Mesenchymal stem cell (in vitro differentiated cells and primary cell): Measurements from ENCODE around the gene MLXIP.

ENCODE experiments used
- DNase-seq: peaks from one replicate; pipeline ENCODE4 v3.0.0-alpha.2; 2013
- H2AFZ ChIP-seq: one replicate; pipeline ENCODE4 v1.6.1; 2013; ENCODE audit warnings: low read depth, mild to moderate bottlenecking, control low read depth, inconsistent platforms, low read length, moderate library complexity
- H2AK5ac ChIP-seq: 2 replicates; pipeline ENCODE4 v1.6.1; 2013; ENCODE audit warnings: low read length, moderate library complexity, mild to moderate bottlenecking, inconsistent platforms; ENCODE audit not compliant: severe bottlenecking
- H2BK120ac ChIP-seq: one replicate; pipeline ENCODE4 v1.6.1; 2013; ENCODE audit warnings: low read depth, mild to moderate bottlenecking, inconsistent platforms, low read length, moderate library complexity
- H2BK12ac ChIP-seq, 2 experiments: one replicate each; pipeline ENCODE4 v1.6.1; 2013; ENCODE audit warnings: inconsistent platforms in 2 of 2, low read length in 2 of 2, mild to moderate bottlenecking in 2 of 2, moderate library complexity in 2 of 2, control low read depth in 1 of 2
- H2BK15ac ChIP-seq: one replicate; pipeline ENCODE4 v1.6.1; 2013; ENCODE audit warnings: mild to moderate bottlenecking, low read depth, inconsistent platforms; ENCODE audit not compliant: poor library complexity, severe bottlenecking
- H2BK5ac ChIP-seq: 2 replicates; pipeline ENCODE4 v1.6.1; 2013; ENCODE audit warnings: low read depth, mild to moderate bottlenecking, low read length, control low read depth, inconsistent platforms; ENCODE audit not compliant: poor library complexity, severe bottlenecking
- H3K14ac ChIP-seq, 2 experiments: one replicate each; pipeline ENCODE4 v1.6.1; 2013; ENCODE audit warnings: inconsistent platforms in 2 of 2, low read length in 2 of 2, control low read depth in 1 of 2, mild to moderate bottlenecking in 1 of 2, moderate library complexity in 1 of 2
- H3K18ac ChIP-seq, 2 experiments: one replicate each; pipeline ENCODE4 v1.6.1; 2013; ENCODE audit warnings: inconsistent platforms in 2 of 2, low read length in 2 of 2, control low read depth in 1 of 2, low read depth in 1 of 2, mild to moderate bottlenecking in 1 of 2
- H3K23ac ChIP-seq, 2 experiments: one replicate each; pipeline ENCODE4 v1.6.1; 2013; ENCODE audit warnings: inconsistent platforms in 2 of 2, low read length in 2 of 2, mild to moderate bottlenecking in 2 of 2, moderate library complexity in 2 of 2, control low read depth in 1 of 2
- H3K27ac ChIP-seq: 2 replicates; pipeline ENCODE4 v1.5.1; 2013; ENCODE audit warnings: mild to moderate bottlenecking, moderate library complexity, low read length, control low read depth, inconsistent platforms; ENCODE audit not compliant: poor library complexity, severe bottlenecking
- H3K27me3 ChIP-seq, 2 experiments: 2 replicates each; pipeline versions ENCODE4 v1.6.1 to v1.7.0; 2013; ENCODE audit warnings: low read length in 2 of 2, mild to moderate bottlenecking in 2 of 2, moderate library complexity in 2 of 2, control low read depth in 1 of 2, inconsistent platforms in 1 of 2; ENCODE audit not compliant: control insufficient read depth in 1 of 2, insufficient read depth in 1 of 2
- H3K36me3 ChIP-seq, 2 experiments: 2 replicates each; pipeline versions ENCODE4 v1.6.1 to v1.7.0; 2013; ENCODE audit warnings: low read length in 2 of 2, control low read depth in 1 of 2, inconsistent platforms in 1 of 2, low read depth in 1 of 2, mild to moderate bottlenecking in 1 of 2; ENCODE audit not compliant: insufficient read depth in 2 of 2, control insufficient read depth in 1 of 2
- H3K4ac ChIP-seq, 2 experiments: one replicate each; pipeline ENCODE4 v1.6.1; 2013; ENCODE audit warnings: inconsistent platforms in 2 of 2, low read length in 2 of 2, mild to moderate bottlenecking in 2 of 2, moderate library complexity in 2 of 2, control low read depth in 1 of 2, low read depth in 1 of 2
- H3K4me1 ChIP-seq: 2 replicates; pipeline ENCODE4 v1.6.1; 2013; ENCODE audit warnings: low read depth, low read length, control low read depth; ENCODE audit not compliant: control insufficient read depth, insufficient read depth
- H3K4me2 ChIP-seq: 2 replicates; pipeline ENCODE4 v1.6.1; 2013; ENCODE audit warnings: low read length, mild to moderate bottlenecking, inconsistent platforms; ENCODE audit not compliant: poor library complexity, severe bottlenecking
- H3K4me3 ChIP-seq, 2 experiments: 2 replicates each; pipeline versions ENCODE4 v1.5.1 to v1.7.0; 2013; ENCODE audit warnings: low read length in 2 of 2, mild to moderate bottlenecking in 2 of 2, control low read depth in 1 of 2, low read depth in 1 of 2; ENCODE audit not compliant: insufficient read depth in 1 of 2
- H3K79me1 ChIP-seq: replicated peaks from 2 replicates; pipeline ENCODE4 v1.6.1; 2013; ENCODE audit warnings: mild to moderate bottlenecking, control low read depth, low read length, inconsistent platforms; ENCODE audit not compliant: poor library complexity, severe bottlenecking
- H3K9ac ChIP-seq: 2 replicates; pipeline ENCODE4 v1.7.0; 2013; ENCODE audit warnings: mild to moderate bottlenecking, low read length, moderate library complexity
- H3K9me3 ChIP-seq: 2 replicates; pipeline ENCODE4 v1.7.0; 2013; ENCODE audit warnings: mild to moderate bottlenecking, low read length; ENCODE audit not compliant: control insufficient read depth
- H4K8ac ChIP-seq: one replicate; pipeline ENCODE4 v1.6.1; 2013; ENCODE audit warnings: inconsistent platforms, mild to moderate bottlenecking, low read length, moderate library complexity
- H4K91ac ChIP-seq: one replicate; pipeline ENCODE4 v1.6.1; 2013; ENCODE audit warnings: mild to moderate bottlenecking, low read length, inconsistent platforms
- WGBS: methylation state at CpG from one replicate; pipeline ENCODE4 v1.1.7; 2013; ENCODE audit warnings: mixed read lengths; 5-methylcytosine and 5-hydroxymethylcytosine counted together

Gene MLXIP

GRCh38 chr12:122140467-122141257, 62.1 kb downstream of the MLXIP start:
- WGBS, result 97% methylated on average over 18 of the region's 19 CpGs

GRCh38 chr12:122141911-122142725, 63.6 kb downstream of the MLXIP start:
- Histone ChIP-seq H3K23ac (no peak overlapping the region), H4K91ac (no peak overlapping the region), H3K36me3 (peaks cover 59 to 71% of the 10 kb centered on the region in 2 experiments), H3K27ac (no peak overlapping the region), H3K4me1 (no peaks in the 10 kb centered on the region), H3K4me3 (no peak overlapping the region), H3K4ac (no peak overlapping the region), H3K4me2 (no peak overlapping the region), H4K8ac (no peak overlapping the region), H2BK5ac (no peak overlapping the region), H2BK120ac (no peak overlapping the region), H3K14ac (no peak overlapping the region), H2AFZ (no peak overlapping the region), H3K27me3 (no peaks in the 10 kb centered on the region), H2BK12ac (no peak overlapping the region), H3K79me1 (peaks cover 2% of the 10 kb centered on the region), H2BK15ac (no peak overlapping the region), H3K18ac (no peak overlapping the region), H3K9me3 (no peaks in the 10 kb centered on the region), H3K9ac (no peak overlapping the region), H2AK5ac (no peak overlapping the region)
- no peak for DNase-seq
- WGBS, result 94% methylated on average over 21 of the region's 21 CpGs

More at GRCh38 chr12:122140467-122141257, 62.1 kb downstream of the MLXIP start:
- H2BK120ac ChIP-seq, result no peak overlapping the region
- no peak overlapping the region for H4K8ac ChIP-seq
- peaks cover 70 to 84% of the 10 kb centered on the region in 2 experiments for H3K36me3 ChIP-seq
- H3K4me1 ChIP-seq, result no peaks in the 10 kb centered on the region
- H2BK15ac ChIP-seq, result no peak overlapping the region
- H2BK5ac ChIP-seq, result no peak overlapping the region
- no peak overlapping the region for H4K91ac ChIP-seq
- no peaks in the 10 kb centered on the region for H3K9me3 ChIP-seq
- H3K79me1 ChIP-seq, result peaks cover 2% of the 10 kb centered on the region
- H3K9ac ChIP-seq, result no peak overlapping the region
- H3K14ac ChIP-seq, result no peak overlapping the region
- no peak overlapping the region for H3K4me3 ChIP-seq
- H3K27me3 ChIP-seq, result no peaks in the 10 kb centered on the region
- no peak overlapping the region for H2BK12ac ChIP-seq
- no peak for DNase-seq
- H2AFZ ChIP-seq, result no peak overlapping the region
- no peak overlapping the region for H2AK5ac ChIP-seq
- no peak overlapping the region for H3K18ac ChIP-seq
- H3K4me2 ChIP-seq, result no peak overlapping the region
- no peak overlapping the region for H3K23ac ChIP-seq
- H3K27ac ChIP-seq, result no peak overlapping the region
- H3K4ac ChIP-seq, result no peak overlapping the region

- Histone ChIP-seq H2AK5ac (no peak overlapping the region), H3K4ac (no peak overlapping the region), H3K9ac (no peak overlapping the region), H3K4me3 (no peak overlapping the region), H3K79me1 (peaks cover 2% of the 10 kb centered on the region), H3K27ac (no peak overlapping the region), H3K4me1 (no peaks in the 10 kb centered on the region), H2BK120ac (no peak overlapping the region), H3K4me2 (no peak overlapping the region), H2AFZ (no peak overlapping the region), H2BK5ac (no peak overlapping the region), H3K18ac (no peak overlapping the region), H2BK15ac (no peak overlapping the region), H4K91ac (no peak overlapping the region), H3K27me3 (no peaks in the 10 kb centered on the region), H4K8ac (no peak overlapping the region), H2BK12ac (no peak overlapping the region), H3K36me3 (peaks cover 56 to 65% of the 10 kb centered on the region in 2 experiments), H3K9me3 (no peaks in the 10 kb centered on the region), H3K14ac (no peak overlapping the region), H3K23ac (no peak overlapping the region)
- 67% methylated on average over 6 of the region's 6 CpGs for WGBS
- DNase-seq, result no peak
Measured at GRCh38 chr12:122142857-122143256, 64.3 kb downstream of the MLXIP start.

- Histone ChIP-seq H3K18ac (no peak overlapping the region), H2BK12ac (no peak overlapping the region), H3K4me2 (no peak overlapping the region), H3K14ac (no peak overlapping the region), H3K23ac (no peak overlapping the region), H4K91ac (no peak overlapping the region), H3K9me3 (no peaks in the 10 kb centered on the region), H3K36me3 (peaks cover 38 to 50% of the 10 kb centered on the region in 2 experiments), H3K27me3 (no peaks in the 10 kb centered on the region), H4K8ac (no peak overlapping the region), H2AFZ (no peak overlapping the region), H2AK5ac (no peak overlapping the region), H2BK5ac (no peak overlapping the region), H3K27ac (no peak overlapping the region), H2BK15ac (no peak overlapping the region), H2BK120ac (no peak overlapping the region), H3K4ac (no peak overlapping the region), H3K79me1 (peaks cover 2% of the 10 kb centered on the region), H3K9ac (no peak overlapping the region), H3K4me1 (no peaks in the 10 kb centered on the region), H3K4me3 (no peak overlapping the region)
- WGBS, result 96% methylated on average over 12 of the region's 12 CpGs
- DNase-seq, result no peak
Measured at GRCh38 chr12:122144885-122145284, 66.3 kb downstream of the MLXIP start.
